ENCODE data around the gene PPP1R27.

The PPP1R27 gene

GRCh38 chr17:81860756-81861568 lies 26.1 kb upstream of the PPP1R27 start:
- peak; percentile 100 for DNase-seq

GRCh38 chr17:81859906-81860755 lies 25.3 kb upstream of the PPP1R27 start, which contains the start of gene P4HB:
P4HB (minus strand) TSS chr17:81860535; CDS start chr17:81860471, 64 bp downstream.
- DNase-seq, result no peak

- DNase-seq, result no peak
Observed at GRCh38 chr17:81858967-81859905, 24.4 kb upstream of the PPP1R27 start.

- peak; percentile 71 for DNase-seq
Observed at GRCh38 chr17:81858170-81858966, 23.5 kb upstream of the PPP1R27 start.

GRCh38 chr17:81854974-81855774 lies 20.3 kb upstream of the PPP1R27 start:
- DNase-seq, result no peak

- no peak for DNase-seq
Observed at GRCh38 chr17:81852237-81852636, 17.4 kb upstream of the PPP1R27 start.

GRCh38 chr17:81851423-81851822 lies 16.6 kb upstream of the PPP1R27 start:
- DNase-seq, result no peak

- no peak for DNase-seq
Observed at GRCh38 chr17:81849457-81849856, 14.6 kb upstream of the PPP1R27 start.

GRCh38 chr17:81846743-81847689 lies 12.2 kb upstream of the PPP1R27 start:
- no peak for DNase-seq

- no peak for DNase-seq
Observed at GRCh38 chr17:81845881-81846742, 11.3 kb upstream of the PPP1R27 start.

- no peak for DNase-seq
Observed at GRCh38 chr17:81845361-81845760, 10.5 kb upstream of the PPP1R27 start.

- DNase-seq, result no peak
Observed at GRCh38 chr17:81844887-81845286, 10.0 kb upstream of the PPP1R27 start.

GRCh38 chr17:81844327-81844851 lies 9.5 kb upstream of the PPP1R27 start:
- DNase-seq, result no peak

- DNase-seq, result no peak
Observed at GRCh38 chr17:81843713-81844326, 9.0 kb upstream of the PPP1R27 start.

- no peak for DNase-seq
Observed at GRCh38 chr17:81842725-81843504, 8.1 kb upstream of the PPP1R27 start.

GRCh38 chr17:81842378-81842724 lies 7.5 kb upstream of the PPP1R27 start:
- DNase-seq, result no peak

GRCh38 chr17:81841866-81842265 lies 7.0 kb upstream of the PPP1R27 start:
- no peak for DNase-seq

Measured in SHP77 treated with DMSO at 0.1 percent for 48 hours (cell line).